Esophagus squamous epithelium (tissue), 4 donors: Measurements from ENCODE around the gene CMTM8.

ENCODE experiments used
- CTCF ChIP-seq, 6 experiments: fragments of 450-650 bp in 4 of 6; fragments of 200-600 bp in 2 of 6; sonication (generic) in 2 of 6; IDR thresholded peaks; one replicate each; pipeline ENCODE4 v1.5.1; 2016 to 2019; ENCODE audit warnings: antibody characterized with exemption in 6 of 6, mild to moderate bottlenecking in 4 of 6, moderate library complexity in 4 of 6
- POLR2A ChIP-seq, 4 donors: fragments of 450-650 bp; IDR thresholded peaks; one replicate each; pipeline ENCODE4 v1.6.1; 2017; ENCODE audit warnings: antibody characterized with exemption in 4 of 4, mild to moderate bottlenecking in 4 of 4, moderate library complexity in 3 of 4

DNA sequence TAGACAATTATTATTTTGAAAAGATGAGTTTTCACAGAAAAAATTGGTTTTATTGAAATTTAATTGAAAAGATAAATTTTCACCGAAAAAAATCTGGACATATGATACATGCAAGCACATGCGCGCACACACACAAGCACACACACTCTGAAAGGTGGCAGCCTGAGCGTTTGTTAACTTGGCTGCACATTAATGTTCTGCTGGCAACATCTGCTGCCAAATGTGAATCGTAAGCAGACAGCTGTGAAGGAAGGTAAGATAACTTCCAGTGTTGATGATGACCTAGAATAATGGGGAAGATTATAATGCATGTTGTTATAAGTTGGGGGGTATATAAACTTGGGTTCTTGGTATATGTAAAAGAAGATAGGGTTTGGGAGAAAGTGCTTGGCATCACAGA, 134.8 kb downstream of the CMTM8 start:
- TF ChIP-seq CTCF (IDR thresholded peaks at IDR 0.05) (no peak), POLR2A (IDR thresholded peaks at IDR 0.05) (no peak)
